CD1c-positive myeloid dendritic cell (primary cell): Measurements from ENCODE around the gene TACC2.
A peak's percentile ranks its signal among the peaks of the same experiment; 100 is the strongest.

Experiments
- DNase-seq: peaks from one replicate; pipeline ENCODE4 v3.0.0-alpha.2; 2016; ENCODE audit errors: extremely low spot score

TACC2 gene

GRCh38 chr10:122271076-122271475, 282.1 kb downstream of the TACC2 start, which contains the start of gene BTBD16:
BTBD16 (plus strand) TSS chr10:122271296; CDS start chr10:122275082, 3,786 bp downstream.
- no peak for DNase-seq

- DNase-seq = no peak
These were observed 285.1 kb downstream of the TACC2 start for GRCh38 chr10:122273966-122274545.

GRCh38 chr10:122276611-122277208, 287.7 kb downstream of the TACC2 start:
- no peak for DNase-seq

- DNase-seq = no peak
These were observed 288.7 kb downstream of the TACC2 start for GRCh38 chr10:122277526-122278136.

GRCh38 chr10:122279725-122280141, 290.8 kb downstream of the TACC2 start:
- DNase-seq = peak; percentile 6

- DNase-seq = no peak
These were observed 291.2 kb downstream of the TACC2 start for GRCh38 chr10:122280156-122280555.

- no peak for DNase-seq
These were observed 292.2 kb downstream of the TACC2 start for GRCh38 chr10:122281018-122281626.

GRCh38 chr10:122281751-122282150, 292.8 kb downstream of the TACC2 start:
- DNase-seq = no peak

- no peak for DNase-seq
These were observed 293.3 kb downstream of the TACC2 start for GRCh38 chr10:122282253-122282671.

GRCh38 chr10:122282909-122283308, 293.9 kb downstream of the TACC2 start:
- no peak for DNase-seq

GRCh38 chr10:122285506-122286444, 296.8 kb downstream of the TACC2 start:
- no peak for DNase-seq

- DNase-seq = no peak
These were observed 297.9 kb downstream of the TACC2 start for GRCh38 chr10:122286867-122287266.

- no peak for DNase-seq
These were observed 298.6 kb downstream of the TACC2 start for GRCh38 chr10:122287570-122287969.

- DNase-seq = no peak
These were observed 299.3 kb downstream of the TACC2 start for GRCh38 chr10:122288262-122288661.

- no peak for DNase-seq
These were observed 300.0 kb downstream of the TACC2 start for GRCh38 chr10:122288917-122289316.

- no peak for DNase-seq
These were observed 301.4 kb downstream of the TACC2 start for GRCh38 chr10:122290334-122290733.

- DNase-seq = no peak
These were observed 302.0 kb downstream of the TACC2 start for GRCh38 chr10:122290833-122291532.

GRCh38 chr10:122291739-122292138, 302.8 kb downstream of the TACC2 start:
- no peak for DNase-seq

- DNase-seq = no peak
These were observed 303.4 kb downstream of the TACC2 start for GRCh38 chr10:122292376-122292775.

- no peak for DNase-seq
These were observed 304.4 kb downstream of the TACC2 start for GRCh38 chr10:122293156-122293960.
